Activated T-helper 1 cell treated with Interleukin-2 at 50 U/mL for 16 hours (primary cell): ENCODE results near the gene COL8A1.

Experiments used
- DNase-seq: peaks from one replicate; pipeline ENCODE4 v3.0.0-alpha.2; 2020; ENCODE audit warnings: low read depth

COL8A1 gene

DNA sequence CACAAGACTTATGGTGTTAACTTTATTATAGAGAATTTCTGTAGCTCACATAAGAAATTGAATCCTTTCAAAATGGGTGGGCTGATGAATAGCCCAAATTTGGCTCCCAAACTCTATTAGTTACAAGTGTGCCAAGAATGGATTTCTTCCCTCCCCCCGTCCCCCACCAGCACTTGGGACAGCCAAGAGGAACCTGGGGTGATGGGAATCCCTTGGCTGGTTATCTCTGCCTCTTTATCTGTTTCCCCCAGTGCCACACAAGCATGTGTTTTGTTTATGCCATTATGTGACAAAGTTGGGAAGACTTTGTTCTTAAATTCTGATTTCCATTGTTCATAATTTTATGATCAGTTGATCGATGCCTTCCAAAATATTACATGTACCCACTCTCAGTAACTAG is 207.6 kb downstream of the COL8A1 start:
- DNase-seq, result no peak

DNA sequence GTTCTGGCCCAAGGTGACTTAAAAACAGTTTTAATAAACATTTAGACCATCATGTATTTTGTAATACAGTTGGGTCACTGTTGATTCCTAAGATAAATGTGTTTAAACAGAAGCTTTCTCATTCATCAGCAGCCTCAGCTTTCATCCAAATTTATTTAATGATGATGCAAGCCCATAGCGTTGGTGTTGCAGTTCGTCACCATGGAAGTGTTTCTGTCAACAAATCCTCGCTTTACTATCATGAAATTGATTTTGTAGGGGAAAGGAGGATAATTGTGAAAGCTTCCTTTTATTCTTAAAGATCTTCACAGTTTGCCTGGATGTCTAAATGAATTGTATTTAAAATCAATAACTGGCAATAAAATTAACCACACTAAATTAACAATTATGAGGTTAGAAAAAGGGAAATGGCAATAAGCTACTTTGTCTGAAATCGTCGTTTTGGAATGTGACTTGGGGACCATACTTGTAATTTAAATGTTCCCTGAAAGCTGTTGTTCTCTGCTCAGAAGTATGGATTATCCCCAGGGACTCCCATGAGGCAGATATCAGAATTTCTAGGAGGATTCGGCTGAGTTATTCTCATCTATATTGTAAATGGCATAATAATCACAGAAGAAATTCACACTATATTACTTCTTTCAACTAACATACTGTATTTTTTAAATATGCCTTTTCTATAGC is 208.2 kb downstream of the COL8A1 start:
- DNase-seq, result no peak

DNA sequence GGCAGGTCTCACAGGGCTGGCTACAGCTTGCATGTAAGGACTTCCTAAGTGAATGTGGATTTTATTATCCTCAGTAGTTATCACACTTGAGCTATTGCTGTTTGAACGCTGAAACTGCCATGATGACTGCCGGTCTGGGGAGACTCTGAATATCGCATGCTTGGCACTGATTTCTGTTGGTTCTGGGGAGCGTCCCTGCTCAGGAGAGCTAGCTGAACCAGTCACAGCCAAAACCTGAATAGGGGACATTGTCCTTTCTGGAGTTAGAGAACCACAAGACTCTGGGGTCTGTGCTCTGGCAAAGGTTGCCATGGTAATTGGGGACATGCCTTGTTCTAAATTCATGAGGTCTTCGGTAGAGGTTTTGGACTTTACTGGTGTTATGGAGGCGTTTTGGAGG is 210.0 kb downstream of the COL8A1 start:
- no peak for DNase-seq
